ENCODE data around the gene ZNF282.
"Not testable (repeated sequence)": the region's sequence is repeated elsewhere in the genome, so short reads cannot be mapped to it uniquely, and the experiment has no call there.

The ZNF282 gene

DNA sequence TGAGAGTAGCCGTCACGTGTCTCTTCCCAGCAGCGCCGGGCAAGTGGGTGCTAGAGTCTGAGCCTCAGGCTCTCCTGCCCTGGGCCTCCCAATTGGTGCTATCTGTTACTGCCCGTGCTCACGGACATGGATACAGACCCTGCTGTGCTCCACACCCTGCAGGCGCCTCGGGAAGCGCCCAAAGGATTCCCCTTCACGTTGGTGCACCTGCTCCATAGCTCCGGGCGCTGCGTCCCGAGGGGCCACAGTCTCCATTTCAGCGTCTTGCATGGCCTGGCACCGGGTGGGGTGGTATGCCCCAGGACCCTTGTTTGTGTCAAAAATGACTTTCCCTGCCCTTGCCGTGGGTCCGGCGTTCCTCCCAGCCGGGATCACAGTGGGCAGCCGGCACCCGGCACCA lies 30.3 kb downstream of the ZNF282 start:
- DNase-seq (ENCODE audit: extremely low read depth, low read depth) = no peak
- TF ChIP-seq, protein P1, sequence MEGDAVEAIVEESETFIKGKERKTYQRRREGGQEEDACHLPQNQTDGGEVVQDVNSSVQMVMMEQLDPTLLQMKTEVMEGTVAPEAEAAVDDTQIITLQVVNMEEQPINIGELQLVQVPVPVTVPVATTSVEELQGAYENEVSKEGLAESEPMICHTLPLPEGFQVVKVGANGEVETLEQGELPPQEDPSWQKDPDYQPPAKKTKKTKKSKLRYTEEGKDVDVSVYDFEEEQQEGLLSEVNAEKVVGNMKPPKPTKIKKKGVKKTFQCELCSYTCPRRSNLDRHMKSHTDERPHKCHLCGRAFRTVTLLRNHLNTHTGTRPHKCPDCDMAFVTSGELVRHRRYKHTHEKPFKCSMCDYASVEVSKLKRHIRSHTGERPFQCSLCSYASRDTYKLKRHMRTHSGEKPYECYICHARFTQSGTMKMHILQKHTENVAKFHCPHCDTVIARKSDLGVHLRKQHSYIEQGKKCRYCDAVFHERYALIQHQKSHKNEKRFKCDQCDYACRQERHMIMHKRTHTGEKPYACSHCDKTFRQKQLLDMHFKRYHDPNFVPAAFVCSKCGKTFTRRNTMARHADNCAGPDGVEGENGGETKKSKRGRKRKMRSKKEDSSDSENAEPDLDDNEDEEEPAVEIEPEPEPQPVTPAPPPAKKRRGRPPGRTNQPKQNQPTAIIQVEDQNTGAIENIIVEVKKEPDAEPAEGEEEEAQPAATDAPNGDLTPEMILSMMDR (IDR thresholded peaks at IDR 0.05; ENCODE audit: low read depth, low read length) = no peak

DNA sequence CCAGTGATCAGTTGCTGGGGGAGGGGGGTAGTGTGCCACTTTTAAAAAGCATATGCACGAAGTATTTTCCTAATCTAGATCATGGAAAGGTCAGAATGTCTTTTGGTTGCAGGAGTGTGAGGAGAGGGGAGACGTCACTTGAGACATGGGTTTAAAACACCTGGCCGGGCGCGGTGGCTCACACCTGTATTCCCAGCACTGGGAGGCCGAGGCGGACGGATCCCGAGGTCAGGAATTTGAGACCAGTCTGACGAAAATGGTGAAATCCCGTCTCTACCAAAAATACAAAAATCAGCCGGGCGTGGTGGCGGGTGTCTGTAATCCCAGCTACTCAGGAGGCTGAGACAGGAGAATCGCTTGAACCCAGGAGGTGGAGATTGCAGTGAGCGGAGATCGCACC lies 31.0 kb downstream of the ZNF282 start:
- DNase-seq (ENCODE audit: extremely low read depth, low read depth) = not testable (repeated sequence)

GRCh38 chr7:149226840-149227494 lies 31.6 kb downstream of the ZNF282 start:
- TF ChIP-seq, protein P1 (IDR thresholded peaks at IDR 0.05; ENCODE audit: low read depth, low read length) = no peak
- no peak for DNase-seq (ENCODE audit: extremely low read depth, low read depth)

DNA sequence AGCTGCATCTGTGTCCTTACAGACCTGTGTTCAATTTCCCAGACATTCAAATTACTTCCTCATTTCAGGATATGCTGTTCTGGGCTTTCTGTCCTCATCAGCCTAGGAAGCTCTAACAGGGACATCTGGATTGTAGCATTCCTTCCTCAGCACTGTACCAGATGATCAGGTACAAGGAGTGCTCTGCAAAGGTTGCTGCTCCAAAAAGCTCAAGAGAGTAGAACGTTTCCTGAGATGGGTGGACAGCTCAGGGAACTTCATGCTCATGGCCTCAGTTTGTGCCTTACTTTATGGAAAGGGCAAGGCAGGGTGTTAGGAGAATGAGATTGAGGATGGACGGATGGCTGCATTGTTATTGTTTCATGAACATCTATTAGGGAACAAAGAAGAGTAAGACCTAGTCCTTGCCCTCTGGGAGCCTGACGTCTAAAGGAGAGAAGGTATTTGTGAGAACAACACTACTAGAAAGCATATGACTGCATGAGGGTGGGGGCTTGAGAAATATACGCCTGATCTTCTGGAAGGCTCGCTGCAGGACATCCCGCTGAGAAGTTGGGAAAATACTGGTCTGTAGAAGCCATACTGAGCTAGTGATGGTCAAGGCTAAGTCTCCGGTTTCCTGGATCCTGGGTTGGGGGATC lies 33.6 kb downstream of the ZNF282 start:
- no peak for DNase-seq (ENCODE audit: extremely low read depth, low read depth)

DNA sequence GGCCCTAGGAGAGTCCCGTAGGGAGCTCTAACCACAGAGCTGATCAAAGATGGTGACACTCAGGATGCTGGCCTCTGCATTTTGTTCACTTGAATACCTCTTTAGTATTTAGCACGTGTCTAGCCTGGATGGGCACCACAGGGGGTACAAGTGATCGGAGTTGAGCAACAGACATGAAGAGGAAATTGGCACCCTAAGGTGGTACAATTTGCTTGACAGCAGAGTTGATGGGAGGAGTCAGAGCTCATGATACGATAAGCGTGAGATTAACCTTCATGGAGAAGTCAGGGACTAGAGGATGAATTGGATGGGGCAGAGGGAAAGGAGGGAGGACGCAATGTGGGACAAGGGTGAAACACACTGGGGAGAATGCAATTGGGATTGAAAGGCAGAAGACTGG lies 34.2 kb downstream of the ZNF282 start:
- TF ChIP-seq, protein P1 (IDR thresholded peaks at IDR 0.05; ENCODE audit: low read depth, low read length) = no peak
- no peak for DNase-seq (ENCODE audit: extremely low read depth, low read depth)

More for the DNA sequence above, 33.6 kb downstream of the ZNF282 start:
- TF ChIP-seq, protein P1 (IDR thresholded peaks at IDR 0.05; ENCODE audit: low read depth, low read length) = no peak

GRCh38 chr7:149232362-149232761 lies 37.0 kb downstream of the ZNF282 start:
- TF ChIP-seq, protein P1 (IDR thresholded peaks at IDR 0.05; ENCODE audit: low read depth, low read length) = no peak

GRCh38 chr7:149233655-149234204 lies 38.4 kb downstream of the ZNF282 start:
- peak; percentile 15 for DNase-seq (ENCODE audit: extremely low read depth, low read depth)

More at GRCh38 chr7:149232362-149232761, 37.0 kb downstream of the ZNF282 start:
- no peak for DNase-seq (ENCODE audit: extremely low read depth, low read depth)

DNA sequence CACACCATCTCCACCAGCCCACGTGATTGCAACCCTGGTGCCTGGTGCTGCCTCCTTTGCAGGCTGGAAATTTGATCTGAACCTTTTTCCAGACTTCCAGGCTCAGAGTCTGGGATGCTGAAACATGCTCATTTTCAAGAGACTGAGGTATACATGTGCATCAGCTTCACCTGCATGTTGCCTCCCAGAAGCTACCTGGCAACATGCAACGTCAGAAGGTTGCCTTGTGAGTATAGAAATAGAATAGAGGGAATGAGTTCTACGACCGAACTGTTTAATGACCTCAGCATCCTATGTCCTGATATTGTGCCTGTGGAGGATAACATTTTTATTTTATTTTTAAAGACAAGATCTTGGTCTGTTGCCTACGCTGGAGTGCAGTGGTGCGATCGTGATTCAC lies 42.2 kb downstream of the ZNF282 start:
- DNase-seq (ENCODE audit: extremely low read depth, low read depth) = no peak
- TF ChIP-seq, protein P1 (IDR thresholded peaks at IDR 0.05; ENCODE audit: low read depth, low read length) = no peak

Measured in AG09319 (cell line).